ENCODE data around the gene RBM15B.

RBM15B gene

GRCh38 chr3:51441282-51442030, 50.4 kb downstream of the RBM15B start:
- DNase-seq (ENCODE audit: low read depth in 1 of 2, low spot score in 1 of 2) = no peak

GRCh38 chr3:51445544-51446280, 54.6 kb downstream of the RBM15B start:
- no peak for DNase-seq (ENCODE audit: low read depth in 1 of 2, low spot score in 1 of 2)
